Endodermal cell (in vitro differentiated cells): Measurements from ENCODE around the gene GNAO1. TPM values are rescaled to one million over a fixed set of nuclear protein-coding genes. Genes with fewer than 3 reads are reported as not detected.

Experiments
- DNase-seq: peaks from one replicate; pipeline ENCODE4 v3.0.0-alpha.2; 2017
- H3K27ac ChIP-seq: 2 replicates; pipeline ENCODE4 v1.5.1; 2013; ENCODE audit warnings: mild to moderate bottlenecking, low read depth, low read length, moderate library complexity
- H3K27me3 ChIP-seq: 2 replicates; pipeline ENCODE4 v1.6.1; 2013; ENCODE audit warnings: mild to moderate bottlenecking, low read length, moderate library complexity; ENCODE audit not compliant: insufficient read depth, control insufficient read depth, poor library complexity, severe bottlenecking
- H3K36me3 ChIP-seq: 2 replicates; pipeline ENCODE4 v1.7.0; 2013; ENCODE audit warnings: mild to moderate bottlenecking, low read length, moderate library complexity; ENCODE audit not compliant: control insufficient read depth, insufficient read depth
- H3K4me1 ChIP-seq: one replicate; pipeline ENCODE4 v1.7.0; 2013; ENCODE audit warnings: low read length; ENCODE audit not compliant: control insufficient read depth, insufficient read depth
- H3K4me3 ChIP-seq: 2 replicates; pipeline ENCODE4 v1.5.1; 2013; ENCODE audit warnings: mild to moderate bottlenecking, low read length, moderate library complexity
- H3K9ac ChIP-seq: 2 replicates; pipeline ENCODE4 v1.6.1; 2013; ENCODE audit warnings: mild to moderate bottlenecking, low read length, moderate library complexity; ENCODE audit not compliant: poor library complexity, severe bottlenecking; ENCODE audit errors: extremely low read depth
- H3K9me3 ChIP-seq: 2 replicates; pipeline ENCODE4 v1.6.1; 2013; ENCODE audit warnings: mild to moderate bottlenecking, low read length, moderate library complexity; ENCODE audit not compliant: control insufficient read depth
- H3K27ac Mint-ChIP-seq: 2 replicates; pipeline ENCODE4 v1.8.0; 2020; ENCODE audit warnings: mixed read lengths
- H3K27me3 Mint-ChIP-seq: 2 replicates; pipeline ENCODE4 v1.8.0; 2021; ENCODE audit warnings: mild to moderate bottlenecking, mixed read lengths; ENCODE audit not compliant: insufficient read depth
- H3K36me3 Mint-ChIP-seq: 2 replicates; pipeline ENCODE4 v1.8.0; 2020; ENCODE audit warnings: low read depth, mixed read lengths
- H3K4me1 Mint-ChIP-seq: 2 replicates; pipeline ENCODE4 v1.8.0; 2020; ENCODE audit warnings: mixed read lengths
- H3K4me3 Mint-ChIP-seq: 2 replicates; pipeline ENCODE4 v1.8.0; 2020; ENCODE audit warnings: mild to moderate bottlenecking, moderate library complexity, mixed read lengths
- H3K9me3 Mint-ChIP-seq: 2 replicates; pipeline ENCODE4 v1.8.0; 2020; ENCODE audit warnings: mild to moderate bottlenecking, mixed read lengths
- whole genome bisulfite sequencing, 2 experiments: methylation state at CpG; one replicate each; pipeline versions ENCODE4 v1.1.5 to v1.1.7; 2013; ENCODE audit warnings: missing lambda C conversion rate in 2 of 2, mixed read lengths in 1 of 2; ENCODE audit not compliant: insufficient coverage in 1 of 2, insufficient read length in 1 of 2; 5-methylcytosine and 5-hydroxymethylcytosine counted together
- total RNA-seq, 2 donors: library from RNA; stranded (reverse); fragmentation: NEBNext Ultra II Directional in 1 of 2; extraction: Animal tissue kit (Norgen Biotek cat#: 25700) in 1 of 2; gene quantifications; 2 replicates in 1 of 2; 3 replicates in 1 of 2; pipeline ENCODE4 v1.2.1, GENCODE V29; 2021
- TF ChIP-seq, protein P1 (sequence below): fragments of 200-600 bp; sonication (generic); conservative IDR thresholded peaks from 2 replicates; pipeline ENCODE4 v1.5.0; 2021; ENCODE audit warnings: antibody characterized with exemption, mild to moderate bottlenecking

GNAO1 gene
- total RNA-seq, 2 donors from 2014 or later, result 2.7 to 7.1 TPM

DNA sequence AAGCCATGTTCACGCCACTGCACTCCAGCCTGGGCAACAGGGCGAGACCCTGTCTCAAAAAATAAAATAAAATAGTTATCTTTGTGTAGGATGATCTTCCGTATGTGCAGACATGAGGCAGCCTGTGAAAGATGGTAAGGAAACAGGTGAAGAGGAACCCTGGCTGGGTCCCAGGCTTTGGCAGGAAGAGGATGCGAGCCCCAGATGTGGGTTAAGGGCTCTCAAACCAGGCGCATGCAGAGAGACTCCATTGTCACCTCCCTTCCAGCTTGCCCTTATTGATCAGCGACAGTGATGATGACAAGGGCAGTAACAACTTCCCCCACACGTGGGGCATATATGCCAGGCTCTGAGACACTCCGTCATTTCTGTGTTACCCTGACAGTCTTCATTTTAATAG, 106.8 kb downstream of the GNAO1 start:
- Mint-ChIP-seq H3K4me1 (peaks cover 18% of the 10 kb centered on the region), H3K4me3 (no peak overlapping the region), H3K27ac (no peak overlapping the region), H3K27me3 (peaks cover 77% of the 10 kb centered on the region), H3K9me3 (no peaks in the 10 kb centered on the region), H3K36me3 (no peaks in the 10 kb centered on the region)
- H3K36me3 ChIP-seq, result no peaks in the 10 kb centered on the region
- H3K27me3 ChIP-seq, result peaks cover 35% of the 10 kb centered on the region
- DNase-seq, result no peak
- no peak overlapping the region for H3K4me3 ChIP-seq
- H3K9ac ChIP-seq, result no peak overlapping the region
- 87 to 97% methylated on average over 6 to 8 of the region's 8 CpGs for WGBS, 2 experiments
- TF ChIP-seq, protein P1, sequence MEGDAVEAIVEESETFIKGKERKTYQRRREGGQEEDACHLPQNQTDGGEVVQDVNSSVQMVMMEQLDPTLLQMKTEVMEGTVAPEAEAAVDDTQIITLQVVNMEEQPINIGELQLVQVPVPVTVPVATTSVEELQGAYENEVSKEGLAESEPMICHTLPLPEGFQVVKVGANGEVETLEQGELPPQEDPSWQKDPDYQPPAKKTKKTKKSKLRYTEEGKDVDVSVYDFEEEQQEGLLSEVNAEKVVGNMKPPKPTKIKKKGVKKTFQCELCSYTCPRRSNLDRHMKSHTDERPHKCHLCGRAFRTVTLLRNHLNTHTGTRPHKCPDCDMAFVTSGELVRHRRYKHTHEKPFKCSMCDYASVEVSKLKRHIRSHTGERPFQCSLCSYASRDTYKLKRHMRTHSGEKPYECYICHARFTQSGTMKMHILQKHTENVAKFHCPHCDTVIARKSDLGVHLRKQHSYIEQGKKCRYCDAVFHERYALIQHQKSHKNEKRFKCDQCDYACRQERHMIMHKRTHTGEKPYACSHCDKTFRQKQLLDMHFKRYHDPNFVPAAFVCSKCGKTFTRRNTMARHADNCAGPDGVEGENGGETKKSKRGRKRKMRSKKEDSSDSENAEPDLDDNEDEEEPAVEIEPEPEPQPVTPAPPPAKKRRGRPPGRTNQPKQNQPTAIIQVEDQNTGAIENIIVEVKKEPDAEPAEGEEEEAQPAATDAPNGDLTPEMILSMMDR, result no peak
- H3K4me1 ChIP-seq, result peaks cover 5% of the 10 kb centered on the region
- H3K27ac ChIP-seq, result no peak overlapping the region
- no peaks in the 10 kb centered on the region for H3K9me3 ChIP-seq

DNA sequence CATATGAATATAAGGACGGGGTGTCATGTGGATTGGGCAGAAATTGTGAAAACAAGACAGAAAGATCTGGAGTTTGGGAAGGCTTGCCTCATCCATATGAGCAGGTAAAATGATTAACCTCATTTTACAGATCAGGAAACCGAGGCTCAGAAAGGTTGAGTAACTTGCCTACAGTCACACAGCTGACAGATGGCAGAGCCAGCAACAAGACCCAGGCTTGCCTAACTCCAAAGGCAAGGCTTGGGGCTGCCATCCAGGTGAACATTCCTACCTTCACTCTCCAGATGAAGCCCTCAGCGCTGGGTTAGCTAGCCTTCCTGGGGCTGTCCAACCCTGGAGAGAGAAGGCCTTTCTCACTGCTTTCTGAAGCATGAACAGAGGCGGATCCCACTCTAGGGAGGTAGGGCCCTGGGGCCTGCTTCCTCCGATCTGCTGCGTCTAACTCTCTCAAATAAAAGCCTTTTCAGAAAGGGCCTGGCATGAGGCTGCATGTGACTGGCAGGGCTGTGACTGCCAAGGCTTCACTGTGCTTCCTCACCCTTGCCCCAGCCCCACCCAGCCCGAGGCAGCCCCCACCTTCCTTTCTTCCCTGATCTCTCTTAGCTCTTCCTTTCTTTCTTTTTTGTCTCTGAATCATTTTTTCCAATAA, 107.8 kb downstream of the GNAO1 start:
- peaks cover 5% of the 10 kb centered on the region for H3K4me1 ChIP-seq
- H3K4me1 Mint-ChIP-seq, result peaks cover 18% of the 10 kb centered on the region

DNA sequence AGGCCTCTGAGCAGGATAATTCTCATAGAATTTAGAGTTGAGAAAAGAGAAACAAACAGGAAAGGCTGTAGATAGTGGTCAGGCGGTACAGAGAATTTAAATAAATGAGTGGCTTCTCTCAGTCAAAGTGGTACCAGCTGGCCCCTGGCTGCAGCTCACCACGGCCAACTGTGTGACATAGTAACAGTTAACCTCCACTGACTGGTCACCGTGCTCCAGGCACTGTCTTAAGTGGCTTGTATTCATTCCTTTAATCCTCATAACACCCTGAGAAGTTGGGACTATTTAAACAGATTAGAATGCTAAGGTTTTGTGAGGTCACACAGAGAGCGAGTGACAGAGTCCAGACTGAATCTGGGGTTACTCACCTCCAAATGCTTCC, 108.9 kb downstream of the GNAO1 start:
- Histone ChIP-seq H3K27ac (no peak overlapping the region), H3K9ac (no peak overlapping the region), H3K36me3 (no peaks in the 10 kb centered on the region), H3K9me3 (no peaks in the 10 kb centered on the region), H3K27me3 (peaks cover 18% of the 10 kb centered on the region), H3K4me3 (no peak overlapping the region), H3K4me1 (peaks cover 5% of the 10 kb centered on the region)
- no peaks in the 10 kb centered on the region for H3K9me3 Mint-ChIP-seq
- WGBS, 2 experiments, result 84 to 89% methylated on average over 3 to 4 of the region's 4 CpGs
- no peak for DNase-seq
- no peak overlapping the region for H3K4me3 Mint-ChIP-seq
- H3K27ac Mint-ChIP-seq, result no peak overlapping the region
- TF ChIP-seq, protein P1, result no peak
- peaks cover 19% of the 10 kb centered on the region for H3K4me1 Mint-ChIP-seq
- peaks cover 72% of the 10 kb centered on the region for H3K27me3 Mint-ChIP-seq
- H3K36me3 Mint-ChIP-seq, result no peaks in the 10 kb centered on the region

More for the DNA sequence above, 107.8 kb downstream of the GNAO1 start:
- 85 to 87% methylated on average over 4 to 7 of the region's 7 CpGs for WGBS, 2 experiments
- H3K4me3 Mint-ChIP-seq, result no peak overlapping the region
- H3K36me3 ChIP-seq, result no peaks in the 10 kb centered on the region
- H3K4me3 ChIP-seq, result no peak overlapping the region
- peaks cover 26% of the 10 kb centered on the region for H3K27me3 ChIP-seq
- H3K36me3 Mint-ChIP-seq, result no peaks in the 10 kb centered on the region
- no peak overlapping the region for H3K9ac ChIP-seq
- H3K27ac ChIP-seq, result peak overlapping the region; percentile 14
- no peak for DNase-seq
- H3K27ac Mint-ChIP-seq, result no peak overlapping the region
- TF ChIP-seq, protein P1, result no peak
- peaks cover 76% of the 10 kb centered on the region for H3K27me3 Mint-ChIP-seq
- H3K9me3 ChIP-seq, result no peaks in the 10 kb centered on the region
- H3K9me3 Mint-ChIP-seq, result no peaks in the 10 kb centered on the region
